ENCODE results near the gene GSK3A.

The GSK3A gene

DNA sequence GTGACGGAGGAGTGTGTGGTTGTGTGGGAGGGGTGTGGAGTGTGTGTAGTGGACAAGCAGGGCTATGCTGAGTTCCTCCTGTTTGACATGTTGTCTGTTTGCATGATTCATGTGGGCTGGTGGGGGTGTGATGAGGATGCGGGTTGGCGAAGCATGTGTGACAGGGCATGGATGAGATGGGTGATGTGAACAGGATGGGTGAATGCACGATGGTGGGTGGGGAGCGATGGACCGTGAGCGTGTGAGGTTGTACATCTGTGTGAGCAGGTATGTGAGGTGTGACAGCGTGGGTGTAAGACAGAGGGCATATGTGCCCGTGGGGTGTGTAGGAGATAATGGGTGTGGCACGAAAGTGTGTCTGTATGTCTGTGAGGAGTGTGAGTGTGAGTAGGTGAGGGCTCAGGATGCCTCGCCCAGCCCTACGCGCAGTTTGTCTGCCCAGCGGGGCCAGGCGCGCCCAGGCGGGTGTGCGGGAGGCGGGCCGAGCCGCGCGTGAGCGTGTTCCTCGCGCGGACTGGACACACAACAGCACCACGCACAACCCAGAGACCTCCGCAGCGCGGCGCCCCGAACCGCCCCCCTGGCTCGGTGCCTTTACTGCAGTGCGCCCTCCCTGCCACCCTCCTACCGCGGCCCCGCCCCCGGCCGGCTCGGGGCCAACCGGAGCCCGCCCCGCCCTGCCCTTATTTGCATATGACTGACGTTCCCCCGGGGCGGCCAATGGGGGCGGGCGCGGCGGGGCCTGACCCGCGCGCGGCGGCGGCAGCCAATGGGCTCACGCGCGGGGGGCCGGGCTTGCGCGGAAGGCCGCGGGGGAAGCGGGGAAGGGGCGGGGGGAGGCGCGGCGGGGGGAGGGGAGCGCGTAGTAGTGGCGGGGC is 41.0 kb upstream of the GSK3A start (continued):
- TF ChIP-seq, protein P1, sequence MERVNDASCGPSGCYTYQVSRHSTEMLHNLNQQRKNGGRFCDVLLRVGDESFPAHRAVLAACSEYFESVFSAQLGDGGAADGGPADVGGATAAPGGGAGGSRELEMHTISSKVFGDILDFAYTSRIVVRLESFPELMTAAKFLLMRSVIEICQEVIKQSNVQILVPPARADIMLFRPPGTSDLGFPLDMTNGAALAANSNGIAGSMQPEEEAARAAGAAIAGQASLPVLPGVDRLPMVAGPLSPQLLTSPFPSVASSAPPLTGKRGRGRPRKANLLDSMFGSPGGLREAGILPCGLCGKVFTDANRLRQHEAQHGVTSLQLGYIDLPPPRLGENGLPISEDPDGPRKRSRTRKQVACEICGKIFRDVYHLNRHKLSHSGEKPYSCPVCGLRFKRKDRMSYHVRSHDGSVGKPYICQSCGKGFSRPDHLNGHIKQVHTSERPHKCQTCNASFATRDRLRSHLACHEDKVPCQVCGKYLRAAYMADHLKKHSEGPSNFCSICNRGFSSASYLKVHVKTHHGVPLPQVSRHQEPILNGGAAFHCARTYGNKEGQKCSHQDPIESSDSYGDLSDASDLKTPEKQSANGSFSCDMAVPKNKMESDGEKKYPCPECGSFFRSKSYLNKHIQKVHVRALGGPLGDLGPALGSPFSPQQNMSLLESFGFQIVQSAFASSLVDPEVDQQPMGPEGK (tag by site-specific recombination; IDR thresholded peaks at IDR 0.05): peak; percentile 98
- TF ChIP-seq ZNF785 (tag by site-specific recombination; IDR thresholded peaks at IDR 0.05) (peak; percentile 89), ZNF223 (tag by site-specific recombination; IDR thresholded peaks at IDR 0.05) (no peak), ZNF423 (tag by site-specific recombination; IDR thresholded peaks at IDR 0.05) (peak; percentile 51; the same call in 1 of the 2 replicates), ZNF585B (tag by site-specific recombination; IDR thresholded peaks at IDR 0.05) (no peak), ZNF19 (tag by site-specific recombination; IDR thresholded peaks at IDR 0.05; ENCODE audit: low read depth) (no peak), TSHZ1 (tag by site-specific recombination; IDR thresholded peaks at IDR 0.05; ENCODE audit: borderline replicate concordance) (peak; percentile 88), ZNF639 (tag by site-specific recombination; IDR thresholded peaks at IDR 0.05) (peak; percentile 85; the same call in 1 of the 2 replicates), ZNF610 (tag by site-specific recombination; IDR thresholded peaks at IDR 0.05; ENCODE audit: borderline replicate concordance) (0 out of 2 replicates have a peak, but pooled peaks have one; percentile 19), ZNF701 (tag by site-specific recombination; IDR thresholded peaks at IDR 0.05) (no peak), ZNF830 (tag by site-specific recombination; IDR thresholded peaks at IDR 0.05; ENCODE audit: low read depth) (no peak), ZNF157 (tag by site-specific recombination; IDR thresholded peaks at IDR 0.05) (peak; percentile 64), ZNF692 (tag by site-specific recombination; IDR thresholded peaks at IDR 0.05) (peak; percentile 69; the same call in 1 of the 2 replicates), ZNF248 (tag by site-specific recombination; IDR thresholded peaks at IDR 0.05) (peak; percentile 81; the same call in 1 of the 2 replicates), ZBTB17 (tag by site-specific recombination; IDR thresholded peaks at IDR 0.05) (peak; percentile 98), HOXD13 (CRISPR knock-in tag; IDR thresholded peaks at IDR 0.05; ENCODE audit: borderline replicate concordance) (no peak), GLI4 (tag by site-specific recombination; IDR thresholded peaks at IDR 0.05) (0 out of 2 replicates have a peak, but pooled peaks have one; percentile 91), ZNF768 (tag by site-specific recombination; IDR thresholded peaks at IDR 0.05) (no peak; the same call in 1 of the 2 replicates), ZNF155 (tag by site-specific recombination; IDR thresholded peaks at IDR 0.05) (no peak), ZBTB7A (tag by site-specific recombination; IDR thresholded peaks at IDR 0.05; ENCODE audit: low read depth) (peak; percentile 93), ZNF146 (tag by site-specific recombination; IDR thresholded peaks at IDR 0.05) (peak; percentile 44; the same call in 1 of the 2 replicates), ZNF175 (tag by site-specific recombination; IDR thresholded peaks at IDR 0.05) (0 out of 2 replicates have a peak, but pooled peaks have one; percentile 6)
- TF ChIP-seq, protein P2, sequence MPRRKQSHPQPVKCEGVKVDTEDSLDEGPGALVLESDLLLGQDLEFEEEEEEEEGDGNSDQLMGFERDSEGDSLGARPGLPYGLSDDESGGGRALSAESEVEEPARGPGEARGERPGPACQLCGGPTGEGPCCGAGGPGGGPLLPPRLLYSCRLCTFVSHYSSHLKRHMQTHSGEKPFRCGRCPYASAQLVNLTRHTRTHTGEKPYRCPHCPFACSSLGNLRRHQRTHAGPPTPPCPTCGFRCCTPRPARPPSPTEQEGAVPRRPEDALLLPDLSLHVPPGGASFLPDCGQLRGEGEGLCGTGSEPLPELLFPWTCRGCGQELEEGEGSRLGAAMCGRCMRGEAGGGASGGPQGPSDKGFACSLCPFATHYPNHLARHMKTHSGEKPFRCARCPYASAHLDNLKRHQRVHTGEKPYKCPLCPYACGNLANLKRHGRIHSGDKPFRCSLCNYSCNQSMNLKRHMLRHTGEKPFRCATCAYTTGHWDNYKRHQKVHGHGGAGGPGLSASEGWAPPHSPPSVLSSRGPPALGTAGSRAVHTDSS (tag by site-specific recombination; IDR thresholded peaks at IDR 0.05): no peak
- TF ChIP-seq, protein P3, sequence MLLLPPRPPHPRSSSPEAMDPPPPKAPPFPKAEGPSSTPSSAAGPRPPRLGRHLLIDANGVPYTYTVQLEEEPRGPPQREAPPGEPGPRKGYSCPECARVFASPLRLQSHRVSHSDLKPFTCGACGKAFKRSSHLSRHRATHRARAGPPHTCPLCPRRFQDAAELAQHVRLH (tag by site-specific recombination; IDR thresholded peaks at IDR 0.05): peak; percentile 45
- TF ChIP-seq, protein P4, sequence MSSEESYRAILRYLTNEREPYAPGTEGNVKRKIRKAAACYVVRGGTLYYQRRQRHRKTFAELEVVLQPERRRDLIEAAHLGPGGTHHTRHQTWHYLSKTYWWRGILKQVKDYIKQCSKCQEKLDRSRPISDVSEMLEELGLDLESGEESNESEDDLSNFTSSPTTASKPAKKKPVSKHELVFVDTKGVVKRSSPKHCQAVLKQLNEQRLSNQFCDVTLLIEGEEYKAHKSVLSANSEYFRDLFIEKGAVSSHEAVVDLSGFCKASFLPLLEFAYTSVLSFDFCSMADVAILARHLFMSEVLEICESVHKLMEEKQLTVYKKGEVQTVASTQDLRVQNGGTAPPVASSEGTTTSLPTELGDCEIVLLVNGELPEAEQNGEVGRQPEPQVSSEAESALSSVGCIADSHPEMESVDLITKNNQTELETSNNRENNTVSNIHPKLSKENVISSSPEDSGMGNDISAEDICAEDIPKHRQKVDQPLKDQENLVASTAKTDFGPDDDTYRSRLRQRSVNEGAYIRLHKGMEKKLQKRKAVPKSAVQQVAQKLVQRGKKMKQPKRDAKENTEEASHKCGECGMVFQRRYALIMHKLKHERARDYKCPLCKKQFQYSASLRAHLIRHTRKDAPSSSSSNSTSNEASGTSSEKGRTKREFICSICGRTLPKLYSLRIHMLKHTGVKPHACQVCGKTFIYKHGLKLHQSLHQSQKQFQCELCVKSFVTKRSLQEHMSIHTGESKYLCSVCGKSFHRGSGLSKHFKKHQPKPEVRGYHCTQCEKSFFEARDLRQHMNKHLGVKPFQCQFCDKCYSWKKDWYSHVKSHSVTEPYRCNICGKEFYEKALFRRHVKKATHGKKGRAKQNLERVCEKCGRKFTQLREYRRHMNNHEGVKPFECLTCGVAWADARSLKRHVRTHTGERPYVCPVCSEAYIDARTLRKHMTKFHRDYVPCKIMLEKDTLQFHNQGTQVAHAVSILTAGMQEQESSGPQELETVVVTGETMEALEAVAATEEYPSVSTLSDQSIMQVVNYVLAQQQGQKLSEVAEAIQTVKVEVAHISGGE (tag by site-specific recombination; conservative IDR thresholded peaks at IDR 0.05; ENCODE audit: low read depth): no peak
